HEK293 (cell line): ENCODE results near the gene CD207.

Experiments
- ZNF324 ChIP-seq: fragments of 450-650 bp; formaldehyde crosslinking; IDR thresholded peaks from 2 replicates; pipeline ENCODE4 v1.5.1; 2016; ENCODE audit warnings: missing biosample characterization, missing genetic modification characterization
- ZNF560 ChIP-seq: fragments of 450-650 bp; formaldehyde crosslinking; IDR thresholded peaks from 2 replicates; pipeline ENCODE4 v1.5.1; 2017; ENCODE audit warnings: missing biosample characterization, missing genetic modification characterization, borderline replicate concordance
- TF ChIP-seq, protein P1 (sequence below): fragments of 450-650 bp; formaldehyde crosslinking; IDR thresholded peaks from 2 replicates; pipeline ENCODE4 v1.5.1; 2016; ENCODE audit warnings: missing biosample characterization, missing genetic modification characterization

- TF ChIP-seq ZNF560 (no peak), ZNF324 (tag by site-specific recombination) (no peak)
- TF ChIP-seq, protein P1, sequence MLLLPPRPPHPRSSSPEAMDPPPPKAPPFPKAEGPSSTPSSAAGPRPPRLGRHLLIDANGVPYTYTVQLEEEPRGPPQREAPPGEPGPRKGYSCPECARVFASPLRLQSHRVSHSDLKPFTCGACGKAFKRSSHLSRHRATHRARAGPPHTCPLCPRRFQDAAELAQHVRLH (tag by site-specific recombination) = no peak
Measured at GRCh38 chr2:70851704-70852103, 16.1 kb upstream of the CD207 start.
